CD4-positive, alpha-beta T cell treated with Interleukin-4 for 4 hours (primary cell): ENCODE measurements around the gene VMAC.

Experiments used
- DNase-seq: peaks from one replicate; pipeline ENCODE4 v3.0.0-alpha.2; 2020

Gene VMAC

DNA sequence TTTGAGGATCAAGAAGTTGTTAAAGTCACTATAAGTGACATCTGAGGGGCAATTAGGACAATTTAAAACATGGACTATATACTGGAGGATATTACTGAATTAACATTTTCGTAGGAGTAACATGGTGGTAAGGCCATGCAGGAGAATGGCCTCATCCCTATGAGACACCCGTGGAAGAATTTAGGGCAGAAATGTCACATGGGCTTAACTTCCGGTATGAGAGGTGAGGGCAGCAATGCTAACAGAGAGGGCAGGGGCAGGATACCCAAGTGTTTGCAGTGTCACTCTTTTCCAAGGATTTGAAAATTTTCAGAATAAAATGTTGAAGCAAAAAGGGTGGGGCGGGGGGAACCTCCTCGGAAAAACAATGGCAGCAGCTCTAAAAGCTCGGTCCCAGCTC is 49.6 kb downstream of the VMAC start:
- no peak for DNase-seq

DNA sequence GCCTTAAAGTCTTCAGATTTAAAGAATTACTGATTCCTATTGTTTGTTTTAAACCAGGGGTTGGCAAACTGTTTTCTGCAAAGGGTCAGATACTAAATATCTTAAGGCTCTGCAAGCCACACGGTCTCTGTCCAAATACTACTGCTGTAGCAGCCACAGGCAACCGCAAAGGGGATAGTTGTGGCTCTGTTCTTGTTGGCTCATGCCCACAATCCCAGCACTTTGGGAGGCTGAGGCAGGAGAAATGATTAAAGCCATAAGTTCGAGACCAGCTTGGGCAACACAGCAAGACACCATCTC is 50.9 kb downstream of the VMAC start:
- no peak for DNase-seq

DNA sequence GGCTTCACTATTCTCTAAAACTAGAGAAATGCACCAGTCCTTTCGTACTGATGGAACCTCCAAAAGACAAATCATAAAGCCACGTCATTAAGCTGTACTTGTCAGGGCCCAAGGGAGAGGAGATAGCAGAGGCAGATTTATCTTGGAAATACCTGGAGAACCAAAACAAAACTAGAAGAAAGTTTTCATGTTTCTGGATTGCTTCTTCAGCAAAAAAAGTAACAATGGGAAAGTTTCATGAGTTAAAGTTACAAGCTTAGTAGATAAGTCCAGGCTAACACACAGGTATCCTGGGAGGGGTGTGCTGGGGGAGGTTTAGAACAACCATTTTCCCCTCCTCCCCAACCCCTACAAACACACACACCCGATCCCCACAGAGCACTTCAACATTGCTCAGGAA is 51.7 kb downstream of the VMAC start:
- no peak for DNase-seq

DNA sequence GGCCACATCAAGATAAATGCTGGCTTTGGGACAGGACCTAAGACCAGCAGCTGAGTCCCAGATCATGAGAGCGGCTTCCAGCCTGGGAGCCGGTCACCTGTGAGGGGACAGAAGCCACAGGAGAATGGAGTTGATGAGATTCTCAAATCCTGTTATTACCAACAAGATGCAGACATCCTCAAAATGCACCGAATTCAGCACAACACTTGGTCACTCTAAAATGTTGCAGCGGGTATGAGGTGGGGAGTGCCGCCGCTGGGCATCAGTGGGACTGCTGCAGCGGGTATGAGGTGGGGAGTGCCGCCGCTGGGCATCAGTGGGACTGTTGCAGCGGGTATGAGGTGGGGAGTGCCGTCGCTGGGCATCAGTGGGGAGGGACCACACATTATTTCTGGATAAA is 52.1 kb downstream of the VMAC start:
- no peak for DNase-seq

DNA sequence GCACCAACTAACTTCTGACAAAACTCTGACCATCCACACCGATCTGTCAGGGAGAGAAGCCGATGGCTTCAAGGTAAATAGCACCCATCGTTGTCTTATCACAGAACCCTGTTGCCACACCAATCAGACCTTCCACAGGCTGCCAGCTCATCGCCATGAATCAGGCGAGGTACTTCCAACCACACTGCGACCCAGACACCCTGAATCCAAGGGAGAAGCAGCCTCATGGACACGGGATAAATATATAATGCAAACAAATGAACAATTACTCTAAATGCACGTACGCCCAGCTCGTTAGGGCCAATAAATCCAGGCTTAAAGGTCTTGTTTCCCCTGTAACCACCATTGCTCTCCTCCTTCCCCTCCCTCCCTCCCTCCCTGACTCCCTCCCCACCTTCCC is 52.5 kb downstream of the VMAC start:
- no peak for DNase-seq

DNA sequence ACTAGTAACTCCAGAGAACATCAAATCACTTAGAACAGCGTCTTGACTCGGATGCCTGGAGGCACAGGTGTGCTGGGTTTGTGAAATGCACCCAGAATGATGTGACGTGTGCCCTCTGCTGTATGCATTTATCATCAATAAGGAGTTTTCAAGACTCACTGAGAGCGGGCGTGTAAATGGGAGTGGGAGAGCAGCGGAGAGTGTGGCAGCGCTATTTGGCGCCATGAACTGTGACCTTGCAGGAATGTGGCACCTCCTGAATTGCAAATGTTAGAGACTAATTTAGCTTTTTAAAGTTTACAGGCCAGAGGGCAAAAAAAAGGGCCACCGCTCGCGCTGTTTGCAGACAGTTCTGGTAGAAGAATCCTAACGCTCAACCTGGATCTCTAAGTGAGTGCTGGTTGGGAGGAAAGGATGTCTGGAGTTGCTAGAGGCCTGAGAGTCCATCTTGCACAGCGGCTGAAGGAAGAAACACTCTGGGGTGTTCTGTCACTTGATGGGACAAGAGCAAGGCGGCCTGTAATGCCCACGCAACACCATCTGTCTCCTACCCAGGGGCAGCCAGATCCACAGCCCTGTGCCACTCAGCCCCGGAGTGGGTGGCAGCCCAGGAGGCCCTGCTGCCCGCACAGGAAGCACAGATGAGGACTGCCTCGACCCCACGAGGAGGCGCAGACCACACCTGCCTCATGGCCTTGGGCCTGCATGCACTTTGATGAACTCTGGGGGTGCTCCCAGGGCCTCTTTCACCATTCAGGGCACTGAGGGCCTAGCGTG is 53.6 kb downstream of the VMAC start:
- no peak for DNase-seq

DNA sequence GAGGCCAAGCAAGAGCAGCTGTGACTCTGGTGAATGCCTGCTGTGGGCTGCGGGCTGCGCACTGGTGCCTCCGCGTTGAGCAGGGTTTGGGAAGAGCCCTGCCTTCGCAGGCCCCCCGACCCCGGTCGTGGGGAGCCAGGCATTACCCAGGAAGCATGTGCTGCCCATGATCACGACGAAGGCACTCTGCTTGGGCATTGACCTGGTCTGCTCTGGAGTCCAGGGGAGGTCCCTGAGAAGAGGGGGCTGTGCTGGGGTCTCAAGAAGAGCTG is 54.1 kb downstream of the VMAC start:
- no peak for DNase-seq

DNA sequence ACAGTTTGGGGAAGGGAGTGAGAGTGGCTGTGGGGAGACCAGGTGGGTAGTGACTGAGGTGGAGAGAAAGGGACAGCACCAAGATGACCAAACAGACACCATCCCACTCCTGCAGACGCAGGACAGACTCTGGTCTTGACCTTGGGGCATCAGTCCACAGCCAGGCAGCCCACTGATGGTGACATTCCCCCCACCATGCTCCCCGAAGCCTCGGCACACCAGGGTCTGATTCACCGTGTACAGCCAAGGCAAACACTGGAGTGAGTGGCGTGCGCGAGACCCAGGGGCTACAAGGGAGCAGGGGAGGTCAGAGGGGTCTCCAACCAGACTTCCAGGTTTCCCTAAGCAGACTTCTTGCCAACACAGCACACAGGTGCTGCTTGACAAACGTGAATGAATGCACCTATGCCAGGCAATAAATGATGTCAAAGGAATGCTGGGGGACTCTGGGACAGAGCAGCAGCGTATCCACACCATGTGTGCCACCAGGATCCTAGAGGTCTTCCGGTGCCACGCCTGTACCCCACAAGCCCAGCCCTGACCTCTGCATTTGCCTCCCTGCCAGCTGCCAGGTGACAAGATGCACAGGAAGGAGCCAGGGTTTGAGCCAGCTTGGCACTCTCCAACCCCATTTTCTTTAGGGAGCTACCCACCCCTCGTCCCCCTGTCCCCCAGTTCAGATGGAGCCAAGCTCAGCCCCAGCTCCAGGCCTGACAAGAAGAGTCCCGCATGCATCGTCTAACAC is 54.8 kb downstream of the VMAC start:
- DNase-seq = no peak
